HT-29 (cell line): ENCODE measurements around the gene PDGFD. TPM values are rescaled to one million over a fixed set of nuclear protein-coding genes. Genes with fewer than 3 reads are reported as not detected.

Experiments
- DNase-seq: peaks from one replicate; pipeline ENCODE4 v3.0.0-alpha.2; 2015; ENCODE audit warnings: low spot score
- total RNA-seq: library from RNA; depleted of rRNA; stranded (reverse); fragments of >200 nt; shearing (Covaris generic); gene quantifications from 2 replicates; pipeline ENCODE4 v1.2.3, GENCODE V29; 2014

The PDGFD gene
- total RNA-seq, 1 experiment from 2014 or later = not detected

DNA sequence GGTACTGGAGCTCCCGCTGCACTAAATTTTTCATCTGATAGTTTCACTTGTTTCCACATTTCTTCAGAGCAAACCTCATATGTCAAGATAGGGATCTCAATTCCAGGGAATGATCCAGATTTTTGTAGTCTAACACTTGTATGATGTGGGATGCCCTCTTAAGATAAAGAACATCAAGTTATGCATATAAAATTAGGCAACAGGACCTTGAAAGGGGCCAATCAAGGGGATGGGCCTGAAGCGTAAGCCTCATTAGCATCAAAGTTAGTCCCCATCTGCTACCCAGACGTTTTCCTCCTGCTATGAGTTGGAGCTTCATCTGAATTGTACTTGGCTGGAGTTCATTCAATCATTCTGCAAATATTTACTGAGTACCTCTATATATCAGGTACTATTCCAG lies 17.5 kb downstream of the PDGFD start:
- no peak for DNase-seq

DNA sequence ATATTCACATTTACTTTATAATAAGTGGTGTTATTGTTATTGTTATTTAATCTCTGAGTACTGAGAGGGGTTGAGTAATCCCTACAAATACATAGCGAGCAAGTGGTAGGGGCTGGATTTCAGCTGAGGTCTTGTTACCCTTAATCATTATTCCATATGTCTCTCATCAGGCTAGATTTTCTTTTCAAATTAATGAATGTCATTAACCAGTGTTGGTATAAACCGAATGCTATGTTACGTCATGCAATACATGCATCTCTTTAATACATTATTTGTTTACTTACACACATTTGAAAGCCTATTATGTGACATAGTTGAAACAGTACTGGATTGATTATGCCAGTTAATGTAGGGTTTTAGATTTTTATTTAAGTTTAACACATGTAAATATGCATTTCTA lies 18.9 kb downstream of the PDGFD start:
- DNase-seq = no peak

DNA sequence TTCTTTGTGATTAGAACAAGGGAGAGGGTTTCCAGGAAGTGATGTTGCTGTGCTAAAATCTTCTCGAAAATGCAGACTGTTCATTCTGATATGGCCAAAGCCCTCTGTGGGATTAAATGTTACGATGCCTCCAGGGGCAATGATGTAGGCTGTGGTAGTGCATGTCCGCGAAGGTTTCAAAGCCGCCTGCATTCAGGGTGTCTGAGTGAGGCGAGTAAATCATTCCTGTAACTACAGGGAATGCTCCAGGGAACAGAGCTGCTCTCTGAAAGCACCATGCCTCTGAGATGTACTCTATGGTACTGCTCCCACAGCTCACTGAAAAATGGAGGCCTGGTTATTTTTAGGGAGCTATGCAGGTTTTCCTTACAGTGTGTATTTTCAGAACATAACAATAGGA lies 21.2 kb downstream of the PDGFD start:
- DNase-seq = no peak

DNA sequence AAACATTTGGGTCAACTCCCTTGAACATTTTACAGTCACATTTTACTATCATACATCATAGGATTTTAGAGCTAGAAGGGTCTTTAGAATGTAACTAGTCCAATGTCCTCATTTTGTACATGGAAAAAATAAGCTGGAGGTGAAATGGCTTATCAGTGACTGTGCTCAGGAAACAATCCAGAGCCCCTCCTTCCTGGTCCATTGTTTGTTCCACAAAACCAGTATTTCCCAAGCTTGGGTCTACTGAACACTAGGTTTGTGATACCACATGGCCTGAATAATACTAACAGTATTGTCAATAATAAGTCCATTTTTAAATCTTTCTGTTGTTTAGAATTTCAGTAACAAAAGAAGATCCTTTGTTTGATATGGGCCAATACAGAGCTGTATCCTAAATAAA lies 27.1 kb downstream of the PDGFD start:
- DNase-seq = no peak

DNA sequence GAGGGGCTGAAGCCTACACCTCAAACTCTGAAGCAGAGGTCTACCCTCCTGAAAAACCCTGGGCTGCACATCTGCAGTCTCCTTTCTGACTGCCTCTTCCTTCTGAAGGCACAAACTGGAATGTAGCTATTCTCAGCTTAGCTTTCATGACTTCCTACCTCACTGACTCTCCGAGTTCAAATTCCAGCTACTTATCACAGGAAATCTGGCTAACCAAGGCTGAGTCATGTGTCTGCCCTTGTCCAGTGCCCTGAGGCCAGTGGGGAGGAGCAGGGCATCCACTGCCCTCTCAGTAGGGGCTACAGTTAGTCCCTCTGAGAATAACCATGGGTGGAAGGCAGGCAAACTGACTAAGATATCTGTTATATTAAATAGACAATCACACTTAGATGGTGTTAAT lies 29.2 kb downstream of the PDGFD start:
- no peak for DNase-seq

DNA sequence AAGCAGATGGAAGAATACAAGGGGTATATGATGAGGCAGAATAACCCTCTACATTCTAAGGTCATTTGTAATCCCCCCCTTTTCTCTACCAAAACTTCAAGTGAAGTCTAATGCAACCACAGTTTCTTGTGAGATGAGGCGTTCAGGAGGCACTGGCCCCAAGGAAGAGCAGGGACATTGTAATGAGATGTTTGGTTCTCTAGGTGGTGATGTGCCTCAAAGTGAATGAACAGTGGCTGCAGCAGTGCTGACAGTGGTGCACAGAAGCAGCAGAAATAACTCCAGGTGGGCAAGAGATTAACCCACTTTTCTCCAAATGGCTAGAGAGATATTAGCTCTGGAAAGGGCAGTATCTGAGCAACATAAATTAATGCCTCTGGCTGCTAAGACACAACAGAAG lies 33.8 kb downstream of the PDGFD start:
- DNase-seq = no peak

DNA sequence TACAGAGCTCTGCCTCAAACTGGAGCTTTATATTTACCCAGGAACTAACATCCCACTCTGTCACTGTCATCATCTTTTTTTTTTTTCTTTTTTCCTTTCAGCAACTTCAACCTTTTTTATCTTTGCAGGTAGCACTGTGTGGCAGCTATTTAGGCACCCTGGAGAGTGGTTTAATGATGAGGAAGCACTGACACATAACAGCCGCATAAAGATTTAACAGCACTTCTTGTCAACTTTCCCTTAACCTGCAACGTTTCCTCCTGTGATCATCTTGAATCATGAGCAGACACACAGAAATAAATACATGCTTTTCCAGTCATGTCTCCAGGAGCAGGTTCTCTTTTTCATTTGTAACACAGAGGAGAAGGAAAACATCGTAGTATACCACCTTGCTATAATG lies 34.8 kb downstream of the PDGFD start:
- no peak for DNase-seq

DNA sequence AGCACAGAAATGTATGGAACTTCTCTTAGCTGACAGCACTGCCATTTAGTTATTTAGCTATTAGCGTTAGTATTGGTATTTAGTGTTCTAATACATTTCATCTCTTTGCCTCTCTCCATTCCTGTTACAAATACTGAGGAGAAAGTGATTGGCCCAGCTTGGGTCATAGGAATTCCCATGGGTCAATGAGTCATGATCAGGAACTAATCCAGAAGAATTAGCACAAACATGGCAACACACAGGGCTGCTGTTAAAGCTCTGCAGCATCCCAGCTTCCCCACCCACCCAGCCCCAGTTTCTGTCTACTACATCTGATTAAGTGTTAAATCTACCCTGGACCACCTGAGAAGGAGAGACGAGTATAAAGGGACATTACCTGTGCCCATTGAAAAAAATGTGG lies 36.1 kb downstream of the PDGFD start:
- no peak for DNase-seq

DNA sequence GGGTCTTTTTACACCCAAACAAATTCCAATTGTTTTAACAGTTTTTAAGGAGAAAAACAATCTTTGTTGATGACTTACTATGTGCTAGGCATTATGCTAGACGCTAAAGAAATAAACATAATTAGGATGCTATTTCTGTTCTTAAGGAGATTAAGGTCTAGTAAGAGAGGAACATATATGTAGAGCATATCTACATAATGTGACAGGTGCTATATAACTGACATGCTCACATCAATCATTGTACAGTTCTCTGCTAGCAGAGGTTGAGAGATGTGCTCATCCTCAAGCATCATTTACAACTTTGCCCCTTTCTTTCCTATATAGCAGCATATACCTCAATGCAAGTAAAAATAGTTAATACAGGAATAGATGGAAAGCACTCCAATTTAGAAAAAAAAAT lies 37.5 kb downstream of the PDGFD start:
- no peak for DNase-seq

DNA sequence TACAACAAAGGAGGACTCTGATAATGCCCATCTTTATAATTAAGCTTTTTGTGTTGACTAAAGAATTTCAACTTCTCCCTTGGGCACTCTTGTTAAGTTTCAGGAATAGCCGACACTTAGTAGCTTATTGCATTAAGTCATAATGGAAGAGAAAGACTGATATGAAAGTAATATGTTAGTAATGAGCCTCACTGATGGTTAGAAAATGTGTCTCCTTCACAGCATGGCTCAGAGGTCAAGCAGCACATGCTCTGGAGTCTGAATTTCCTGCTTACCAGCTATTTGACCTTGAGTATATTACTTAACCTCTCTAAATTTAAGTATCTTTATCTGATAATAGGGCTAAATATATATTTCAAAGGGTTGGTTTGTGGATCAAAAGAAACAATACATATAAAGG lies 39.0 kb downstream of the PDGFD start:
- no peak for DNase-seq

DNA sequence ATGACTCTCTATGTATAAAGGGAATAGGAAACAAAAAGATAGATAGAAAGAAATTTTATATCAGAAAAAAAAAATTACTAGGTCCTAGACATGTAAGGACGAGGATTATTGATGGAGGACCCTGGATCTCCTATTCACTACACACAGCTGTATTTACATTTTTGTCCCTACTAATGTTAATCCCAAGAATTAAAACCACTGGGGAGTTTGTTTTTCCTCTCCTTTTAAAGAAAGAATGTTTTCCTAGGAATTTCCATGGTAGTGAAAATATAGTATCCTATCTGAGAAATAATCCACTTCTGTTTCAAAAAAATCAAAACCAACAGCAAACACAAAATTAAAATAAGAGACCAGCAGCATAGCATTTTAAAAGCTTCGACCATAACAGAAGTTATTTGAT lies 41.1 kb downstream of the PDGFD start:
- DNase-seq = no peak

DNA sequence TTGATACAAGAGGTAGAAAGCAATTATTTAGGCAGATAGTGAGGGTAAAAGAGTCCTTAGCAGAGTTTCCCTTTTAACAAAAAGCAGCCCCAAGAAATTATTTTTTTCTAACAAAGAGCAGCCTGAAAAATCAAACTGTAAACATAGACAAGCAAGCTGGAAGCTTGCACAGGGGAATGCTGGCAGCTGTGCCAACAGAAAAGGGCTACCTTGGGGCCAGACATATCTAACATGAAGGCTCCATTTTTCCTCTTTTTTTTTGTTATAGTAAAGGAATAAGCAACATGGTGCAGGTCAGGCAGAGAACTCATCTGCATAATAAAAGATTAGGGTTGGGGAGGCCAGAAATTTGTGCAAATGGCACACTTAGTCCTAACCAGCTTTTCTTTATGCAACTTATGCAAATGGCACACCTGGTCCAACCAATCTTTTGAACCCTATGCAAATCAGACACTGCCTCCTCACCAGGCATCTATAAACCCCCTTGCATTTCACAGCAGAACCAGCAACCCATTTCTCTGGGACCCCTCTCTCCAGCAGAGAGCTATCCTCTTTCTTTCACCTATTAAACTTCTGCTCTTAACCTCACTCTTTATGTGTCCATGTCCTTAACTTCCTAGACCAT lies 41.8 kb downstream of the PDGFD start:
- no peak for DNase-seq

DNA sequence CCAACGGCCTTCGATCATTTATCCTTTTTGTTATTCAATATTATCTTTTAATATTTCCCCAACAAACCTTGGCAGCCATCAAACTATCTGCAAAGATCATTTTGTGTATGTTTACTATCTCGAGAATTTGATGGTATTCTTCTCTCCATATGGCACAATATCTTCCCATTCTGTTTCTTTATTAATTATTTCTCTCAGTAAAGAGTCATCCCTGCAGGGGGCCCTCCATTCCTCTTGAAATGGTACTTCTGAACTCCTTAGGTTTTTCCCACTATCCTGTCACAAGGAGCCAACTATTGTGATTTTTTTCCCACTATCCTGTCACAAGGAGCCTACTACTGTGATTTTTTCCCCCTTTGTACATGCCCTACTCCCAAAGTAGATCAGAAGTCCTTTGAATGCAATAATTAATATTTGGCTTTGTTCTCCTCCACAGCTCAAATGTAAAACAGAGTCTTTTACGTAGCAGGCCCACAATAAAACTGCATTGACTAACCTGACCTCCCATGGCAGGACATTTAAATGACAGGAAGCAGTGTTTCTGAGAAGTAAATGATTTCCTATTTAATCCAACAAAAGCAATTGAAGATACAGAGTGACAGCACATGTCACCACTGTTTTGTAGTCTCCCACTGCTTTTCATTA lies 43.3 kb downstream of the PDGFD start:
- DNase-seq = no peak

DNA sequence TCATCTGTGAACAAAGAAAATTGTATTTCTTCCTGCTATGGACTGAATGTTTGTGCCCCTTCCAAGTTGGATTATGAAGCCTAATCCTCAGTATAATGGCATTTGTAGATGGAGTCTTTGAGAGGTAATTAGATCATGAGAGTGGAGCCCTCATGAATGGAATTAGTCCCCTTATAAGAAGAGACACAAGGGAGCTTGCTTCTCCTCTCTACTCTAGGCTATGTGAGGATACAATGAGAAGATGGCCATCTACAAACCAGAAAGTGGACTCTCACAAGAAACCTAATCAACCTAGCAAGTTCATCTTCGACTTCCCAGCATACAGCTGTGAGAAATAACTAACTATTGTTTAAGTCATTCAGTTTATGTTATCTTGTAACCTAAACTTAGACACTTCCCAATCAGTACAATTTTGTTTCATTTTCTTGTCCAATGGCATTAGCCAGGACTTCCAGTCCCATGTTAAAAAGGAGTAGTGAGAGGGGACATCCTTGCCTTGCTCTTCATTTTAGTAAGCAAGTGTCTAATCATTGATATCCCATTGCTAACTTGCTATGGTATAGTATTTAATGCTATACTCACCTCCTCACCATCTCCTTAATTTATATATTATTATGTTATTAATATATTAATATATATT lies 45.7 kb downstream of the PDGFD start:
- DNase-seq = no peak

DNA sequence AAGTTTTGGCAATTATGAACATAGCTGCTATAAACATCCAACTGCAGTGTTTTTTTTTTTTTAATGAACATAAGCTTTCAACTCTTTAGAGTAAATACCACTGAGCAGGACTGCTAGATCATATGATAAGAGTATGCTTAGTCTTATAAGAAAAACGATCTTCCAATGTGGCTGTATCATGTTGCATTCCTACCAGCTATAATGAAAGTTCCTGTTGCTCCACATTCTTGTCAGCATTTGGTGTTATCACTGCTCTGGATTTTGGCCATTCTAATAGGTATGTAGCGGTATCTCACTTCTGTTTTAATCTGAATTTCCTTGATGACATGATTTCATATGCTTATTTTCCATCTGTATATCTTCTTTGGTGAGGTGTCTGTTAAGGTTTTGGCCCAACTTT lies 50.4 kb downstream of the PDGFD start:
- no peak for DNase-seq

DNA sequence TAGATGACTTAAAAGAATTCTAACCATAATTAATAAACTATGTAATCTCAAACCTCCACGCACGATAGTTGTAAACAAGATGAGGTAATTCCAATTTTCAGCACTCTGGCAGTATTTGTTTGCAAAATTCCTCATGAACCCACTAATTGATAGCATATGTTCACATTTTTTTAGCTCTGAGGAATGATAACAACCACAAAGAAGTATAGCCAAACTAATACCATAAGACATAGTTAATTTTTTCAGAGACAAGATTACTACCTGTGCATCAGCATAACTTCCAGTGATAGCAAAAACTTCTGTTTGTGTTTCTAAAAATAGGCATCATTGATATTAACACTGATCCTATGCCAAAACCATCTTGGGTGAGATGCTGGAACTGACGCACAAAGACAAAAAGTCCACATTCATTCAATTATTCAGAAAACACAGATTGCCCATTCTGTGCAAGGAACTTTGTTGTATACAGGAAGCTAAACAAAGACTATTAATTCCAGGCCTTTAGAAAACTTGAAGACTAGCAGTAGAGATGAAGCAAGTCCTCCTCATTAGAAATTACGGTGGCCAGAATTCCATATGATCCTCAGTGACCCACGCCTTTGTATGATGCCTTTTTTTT lies 57.7 kb downstream of the PDGFD start:
- no peak for DNase-seq

DNA sequence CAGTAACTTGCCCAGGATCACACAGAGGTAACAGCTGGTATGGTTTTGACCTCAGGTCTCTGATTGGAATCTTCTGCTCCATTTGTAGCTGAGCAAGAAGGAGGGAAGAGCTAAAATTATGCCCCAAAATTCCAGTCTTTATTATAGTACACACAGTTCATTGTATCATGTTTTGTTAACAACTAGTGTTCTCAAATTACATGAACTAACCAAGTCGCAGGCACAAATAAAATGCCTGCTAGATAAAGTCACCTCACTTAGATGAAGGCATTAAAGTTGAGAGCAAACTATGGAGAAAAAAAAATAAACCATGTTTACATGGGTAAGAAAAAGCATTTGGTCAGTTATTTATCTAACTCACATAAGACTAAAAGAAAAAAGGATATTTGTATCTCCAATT lies 58.8 kb downstream of the PDGFD start:
- DNase-seq = no peak

DNA sequence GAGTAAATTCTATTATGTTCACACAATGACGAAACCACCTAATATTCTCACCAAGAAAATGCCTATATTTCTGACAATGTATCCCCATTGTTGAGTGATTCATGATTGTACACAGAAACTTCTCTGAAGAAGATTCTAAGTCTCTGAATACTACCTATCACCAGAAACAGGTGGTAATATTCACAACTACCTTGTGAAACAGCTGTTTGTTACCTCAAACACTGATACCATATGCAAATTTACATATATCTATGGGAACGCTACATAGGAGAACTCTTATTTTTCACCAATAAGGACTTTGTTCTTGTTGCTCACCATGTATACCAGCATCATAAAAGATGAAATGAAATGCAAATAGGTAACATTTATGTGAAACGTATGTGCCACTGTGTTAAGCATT lies 59.3 kb downstream of the PDGFD start:
- no peak for DNase-seq

DNA sequence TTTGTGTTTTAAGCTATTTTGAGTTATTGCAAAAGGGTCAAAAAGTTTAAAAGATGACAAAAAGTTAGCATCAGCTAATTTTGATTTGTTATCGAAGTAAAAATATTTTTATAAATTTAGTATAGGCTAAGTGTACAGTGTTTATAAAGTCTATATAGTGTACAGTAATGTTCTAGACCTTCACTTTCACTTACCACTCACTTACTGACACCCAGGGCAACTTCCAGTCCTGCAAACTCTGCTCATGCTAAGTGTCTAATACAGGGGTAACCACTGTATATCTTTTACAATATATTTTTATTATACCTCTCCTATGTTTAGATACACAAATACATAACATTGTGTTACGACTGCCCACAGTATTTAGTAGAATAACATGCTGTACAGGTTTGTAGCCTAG lies 59.7 kb downstream of the PDGFD start:
- DNase-seq = no peak

DNA sequence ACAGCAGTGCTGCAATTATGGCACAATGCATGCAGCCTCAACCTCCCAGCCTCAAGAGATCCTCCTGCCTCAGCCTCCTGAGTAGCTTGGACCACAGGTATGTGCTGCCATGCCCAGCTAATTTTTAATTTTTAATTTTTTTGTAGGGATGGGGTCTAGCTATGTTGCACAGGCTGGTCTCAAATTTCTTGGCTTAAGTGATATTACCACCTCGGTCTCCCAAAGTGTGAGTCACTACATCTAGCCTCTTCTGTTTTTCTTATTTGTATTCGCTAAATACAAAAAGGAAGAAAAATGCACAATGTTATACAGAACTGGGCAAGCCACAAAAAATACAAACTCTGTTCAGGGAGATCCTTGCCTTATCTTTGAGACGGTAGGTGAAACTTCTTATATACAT lies 65.4 kb downstream of the PDGFD start:
- no peak for DNase-seq

DNA sequence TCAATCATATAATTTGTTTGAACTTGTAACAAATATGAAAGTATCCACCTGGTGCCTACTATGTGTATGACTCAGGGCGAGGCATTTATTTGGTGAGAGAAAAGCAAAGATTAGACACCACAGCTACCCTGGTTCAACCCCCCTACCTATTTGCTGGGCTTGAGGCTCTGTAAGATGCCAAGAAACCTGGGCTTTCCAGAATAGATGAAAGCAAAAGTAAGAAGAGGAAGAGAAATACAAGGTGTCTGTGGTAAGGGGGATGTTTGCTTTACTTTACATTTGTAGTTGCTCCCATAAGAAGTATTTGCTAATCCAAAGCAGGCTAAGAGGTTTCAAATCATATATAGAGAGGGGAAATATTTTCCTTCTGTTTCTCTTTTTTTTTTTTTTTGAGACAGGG lies 65.8 kb downstream of the PDGFD start:
- DNase-seq = no peak

DNA sequence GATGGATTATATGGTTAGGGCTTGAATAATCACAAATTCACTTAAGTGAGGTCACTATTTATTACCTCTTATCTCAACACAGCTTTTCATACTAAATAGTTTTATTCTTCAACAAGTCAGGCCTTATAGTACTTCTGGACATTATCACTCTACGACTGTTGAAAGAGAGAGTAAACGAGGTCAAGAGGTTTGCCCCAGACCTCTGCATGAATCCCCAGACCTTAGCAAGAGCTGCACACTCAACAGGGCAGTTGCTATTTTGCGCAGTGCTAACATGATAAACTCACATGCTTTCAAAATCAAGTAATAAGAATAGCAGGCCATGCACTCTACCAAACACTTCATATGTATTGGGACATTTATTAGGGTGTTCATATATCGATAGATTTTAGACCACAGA lies 67.0 kb downstream of the PDGFD start:
- DNase-seq = no peak

DNA sequence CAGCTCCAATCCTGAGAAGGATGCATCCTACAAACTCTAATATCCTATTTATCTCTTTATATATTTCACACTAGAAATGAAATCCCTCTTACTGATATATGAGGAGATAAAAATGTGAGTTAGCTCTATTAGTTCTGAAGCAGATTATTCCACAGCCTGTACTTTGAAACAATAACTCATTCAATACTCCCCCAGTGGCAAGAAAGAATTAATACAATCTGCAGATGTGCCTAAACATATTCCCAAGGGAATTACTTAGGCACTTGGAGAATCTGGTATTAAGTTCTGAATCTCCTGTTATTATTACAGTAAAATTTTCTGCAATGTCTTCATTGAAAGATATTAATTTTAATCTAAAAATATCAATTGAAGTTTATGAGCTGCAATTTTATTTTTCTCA lies 68.2 kb downstream of the PDGFD start:
- no peak for DNase-seq
